Activated CD8-positive, alpha-beta T cell treated with anti-CD3 and anti-CD28 coated beads for 36 hours (primary cell): ENCODE measurements around the gene EFCAB12. TPM values are rescaled to one million over a fixed set of nuclear protein-coding genes. Genes with fewer than 3 reads are reported as not detected.

Experiments
- ATAC-seq: fragments of 200-7000 bp; cut with Tn5 transposase; one replicate; pipeline ENCODE4 v1.10.0; 2021; ENCODE audit warnings: mild to moderate bottlenecking, moderate library complexity
- CTCF ChIA-PET: fragments of 350-600 bp; sonication (Branson Sonifier 250); formaldehyde crosslinking; loops from one replicate; lab custom pipeline; 2021; ENCODE audit warnings: antibody characterized with exemption; lab: Charles Lee
- POLR2A ChIA-PET: fragments of 350-600 bp; sonication (Branson Sonifier 250); formaldehyde crosslinking; loops from one replicate; lab custom pipeline; 2021; ENCODE audit warnings: antibody characterized with exemption; lab: Charles Lee
- DNase-seq: peaks from one replicate; pipeline ENCODE4 v3.0.0-alpha.2; 2020
- H3K27ac Mint-ChIP-seq: one replicate; pipeline ENCODE4 v1.8.0; 2021; ENCODE audit warnings: mild to moderate bottlenecking, mixed read lengths
- H3K27me3 Mint-ChIP-seq: one replicate; pipeline ENCODE4 v1.8.0; 2021; ENCODE audit warnings: mixed read lengths
- H3K36me3 Mint-ChIP-seq: one replicate; pipeline ENCODE4 v1.8.0; 2021; ENCODE audit warnings: low read depth, mixed read lengths
- H3K4me1 Mint-ChIP-seq: one replicate; pipeline ENCODE4 v1.8.0; 2021; ENCODE audit warnings: low read depth, mixed read lengths
- H3K4me3 Mint-ChIP-seq: one replicate; pipeline ENCODE4 v1.8.0; 2021; ENCODE audit warnings: mild to moderate bottlenecking, moderate library complexity, mixed read lengths
- H3K9me3 Mint-ChIP-seq: one replicate; pipeline ENCODE4 v1.8.0; 2021; ENCODE audit warnings: mixed read lengths
- CTCF ChIP-seq: fragments of 200-600 bp; IDR thresholded peaks from one replicate; pipeline ENCODE4 v1.8.0; 2022; ENCODE audit warnings: antibody characterized with exemption, mild to moderate bottlenecking
- intact Hi-C: fragments of 100-400 bp; cut with micrococcal nuclease; formaldehyde crosslinking; loops from one replicate; pipeline ENCODE4 v1.10.0; 2022
- total RNA-seq, 2 experiments: library from RNA; stranded (reverse); gene quantifications; one replicate each; pipeline ENCODE4 v1.2.3, GENCODE V29; 2021

Gene EFCAB12
- total RNA-seq, 2 experiments from 2014 or later = 0.56 to 0.65 TPM

GRCh38 chr3:129421236-129421883, 7.1 kb downstream of the EFCAB12 start:
- TF ChIP-seq CTCF = no peak
- no peak overlapping the region for H3K27ac Mint-ChIP-seq
- ATAC-seq (no peak), DNase-seq (no peak)
- H3K4me1 Mint-ChIP-seq = peaks cover 13% of the 10 kb centered on the region
- intact Hi-C loops = no loop called here
- no peaks in the 10 kb centered on the region for H3K36me3 Mint-ChIP-seq
- no peak overlapping the region for H3K4me3 Mint-ChIP-seq
- no peaks in the 10 kb centered on the region for H3K9me3 Mint-ChIP-seq
- CTCF ChIA-PET = interaction anchor here (1.0 kb wide), 1 partner anchor 38 kb away, joined by 3 read pairs; no protein-coding TSS in a partner anchor
- H3K27me3 Mint-ChIP-seq = no peaks in the 10 kb centered on the region
- POLR2A ChIA-PET = interaction anchor here (1.0 kb wide), 1 partner anchor 21 kb away, joined by 3 read pairs; no protein-coding TSS in a partner anchor

GRCh38 chr3:129419476-129419875, 9.0 kb downstream of the EFCAB12 start:
- no peak for DNase-seq
- no peak for ATAC-seq
- Mint-ChIP-seq H3K4me1 (peaks cover 5% of the 10 kb centered on the region), H3K9me3 (no peaks in the 10 kb centered on the region), H3K27me3 (no peaks in the 10 kb centered on the region), H3K4me3 (no peak overlapping the region), H3K36me3 (no peaks in the 10 kb centered on the region), H3K27ac (no peak overlapping the region)
- CTCF ChIA-PET = no interaction called here
- intact Hi-C loops = no loop called here
- TF ChIP-seq CTCF = no peak
- POLR2A ChIA-PET = interaction anchor here (0.6 kb wide), 1 partner anchor 1295 kb away, joined by 3 read pairs; no protein-coding TSS in a partner anchor

GRCh38 chr3:129418041-129418973, 10.1 kb downstream of the EFCAB12 start:
- ChIA-PET POLR2A (interaction anchor here (0.9 to 1.3 kb wide), 3 partner anchors 9 to 18 kb away, joined by 3 to 7 read pairs (median 3); no protein-coding TSS in a partner anchor), CTCF (interaction anchor here (1.6 kb wide), 1 partner anchor 35 kb away, joined by 4 read pairs; no protein-coding TSS in a partner anchor)
- intact Hi-C loops = no loop called here
- ATAC-seq (no peak), DNase-seq (no peak)
- Mint-ChIP-seq H3K36me3 (no peaks in the 10 kb centered on the region), H3K4me1 (no peaks in the 10 kb centered on the region), H3K27ac (no peak overlapping the region), H3K9me3 (no peaks in the 10 kb centered on the region), H3K4me3 (no peak overlapping the region), H3K27me3 (no peaks in the 10 kb centered on the region)
- TF ChIP-seq CTCF = no peak

GRCh38 chr3:129417326-129417725, 11.1 kb downstream of the EFCAB12 start:
- intact Hi-C loops = no loop called here

More at GRCh38 chr3:129417326-129417725, 11.1 kb downstream of the EFCAB12 start:
- H3K9me3 Mint-ChIP-seq = no peaks in the 10 kb centered on the region
- no peak overlapping the region for H3K4me3 Mint-ChIP-seq
- H3K27ac Mint-ChIP-seq = no peak overlapping the region
- no peak for TF ChIP-seq CTCF
- H3K27me3 Mint-ChIP-seq = no peaks in the 10 kb centered on the region
- ChIA-PET POLR2A (interaction anchor here (0.9 to 1.3 kb wide), 3 partner anchors 8 to 17 kb away, joined by 3 to 7 read pairs (median 3); no protein-coding TSS in a partner anchor), CTCF (interaction anchor here (1.6 kb wide), 1 partner anchor 34 kb away, joined by 4 read pairs; no protein-coding TSS in a partner anchor)
- no peaks in the 10 kb centered on the region for H3K36me3 Mint-ChIP-seq
- DNase-seq (no peak), ATAC-seq (no peak)
- H3K4me1 Mint-ChIP-seq = no peaks in the 10 kb centered on the region
